H9 (cell line): ENCODE measurements around the gene CLDN16. TPM values are rescaled to one million over a fixed set of nuclear protein-coding genes. Genes with fewer than 3 reads are reported as not detected.

Experiments used
- DNase-seq: peaks from one replicate; pipeline ENCODE4 v3.0.0-alpha.2; 2017
- H2AFZ ChIP-seq: one replicate; pipeline ENCODE4 v1.6.1; 2013; ENCODE audit warnings: mild to moderate bottlenecking, low read length, control low read depth, moderate library complexity
- H2AK5ac ChIP-seq: 2 replicates; pipeline ENCODE4 v1.6.1; 2013; ENCODE audit warnings: low read length, control low read depth, mixed read lengths; ENCODE audit not compliant: insufficient read length
- H2BK120ac ChIP-seq: one replicate; pipeline ENCODE4 v1.6.1; 2013; ENCODE audit warnings: low read depth, mild to moderate bottlenecking, low read length, control low read depth, inconsistent platforms; ENCODE audit not compliant: poor library complexity, severe bottlenecking
- H2BK12ac ChIP-seq: 2 replicates; pipeline ENCODE4 v1.6.1; 2013; ENCODE audit warnings: low read length, control low read depth, mixed read lengths, low read depth; ENCODE audit not compliant: insufficient read length
- H2BK15ac ChIP-seq: 2 replicates; pipeline ENCODE4 v1.6.1; 2013; ENCODE audit warnings: low read depth, low read length, control low read depth
- H2BK20ac ChIP-seq: one replicate; pipeline ENCODE4 v1.6.1; 2013; ENCODE audit warnings: low read depth, mild to moderate bottlenecking, low read length, control low read depth, inconsistent platforms; ENCODE audit not compliant: poor library complexity, severe bottlenecking
- H2BK5ac ChIP-seq: 2 replicates; pipeline ENCODE4 v1.6.1; 2013; ENCODE audit warnings: low read length, control low read depth, mixed read lengths; ENCODE audit not compliant: insufficient read length
- H3K14ac ChIP-seq: 2 replicates; pipeline ENCODE4 v1.6.1; 2013; ENCODE audit warnings: low read length, control low read depth; ENCODE audit not compliant: insufficient read depth
- H3K18ac ChIP-seq: 2 replicates; pipeline ENCODE4 v1.6.1; 2013; ENCODE audit warnings: low read depth, mild to moderate bottlenecking, mixed read lengths, low read length, control low read depth; ENCODE audit not compliant: insufficient read length
- H3K23ac ChIP-seq: 2 replicates; pipeline ENCODE4 v1.6.1; 2013; ENCODE audit warnings: low read length, control low read depth, mixed read lengths, low read depth; ENCODE audit not compliant: insufficient read length
- H3K23me2 ChIP-seq: 2 replicates; pipeline ENCODE4 v1.6.1; 2013; ENCODE audit warnings: low read depth, mild to moderate bottlenecking, mixed read lengths, low read length, control low read depth; ENCODE audit not compliant: insufficient read length, poor library complexity, severe bottlenecking
- H3K27ac ChIP-seq: 2 replicates; pipeline ENCODE4 v1.5.1; 2013; ENCODE audit warnings: low read length, control low read depth, mixed read lengths, low read depth; ENCODE audit not compliant: insufficient read length
- H3K27me3 ChIP-seq: 2 replicates; pipeline ENCODE4 v1.6.1; 2013; ENCODE audit warnings: low read length, control low read depth, inconsistent platforms; ENCODE audit not compliant: insufficient read depth
- H3K4ac ChIP-seq: 2 replicates; pipeline ENCODE4 v1.6.1; 2013; ENCODE audit warnings: low read depth, mild to moderate bottlenecking, control low read depth, inconsistent platforms, low read length, moderate library complexity
- H3K4me1 ChIP-seq: 2 replicates; pipeline ENCODE4 v1.6.1; 2013; ENCODE audit warnings: low read length, control low read depth, inconsistent platforms; ENCODE audit not compliant: insufficient read depth
- H3K4me2 ChIP-seq: 2 replicates; pipeline ENCODE4 v1.6.1; 2013; ENCODE audit warnings: low read length, control low read depth, mixed read lengths; ENCODE audit not compliant: insufficient read length, insufficient read depth
- H3K56ac ChIP-seq: 2 replicates; pipeline ENCODE4 v1.6.1; 2013; ENCODE audit warnings: low read depth, mild to moderate bottlenecking, mixed read lengths, low read length, control low read depth; ENCODE audit not compliant: insufficient read length
- H3K79me1 ChIP-seq: 2 replicates; pipeline ENCODE4 v1.6.1; 2013; ENCODE audit warnings: low read depth, mild to moderate bottlenecking, moderate library complexity, low read length, control low read depth, inconsistent platforms; ENCODE audit not compliant: insufficient read depth, poor library complexity, severe bottlenecking
- H3K79me2 ChIP-seq: 2 replicates; pipeline ENCODE4 v1.6.1; 2013; ENCODE audit warnings: low read length, control low read depth, inconsistent platforms; ENCODE audit not compliant: insufficient read depth
- H3K9ac ChIP-seq: 2 replicates; pipeline ENCODE4 v1.6.1; 2013; ENCODE audit warnings: low read length, control low read depth, mixed read lengths; ENCODE audit not compliant: insufficient read length; ENCODE audit errors: extremely low read depth
- H3K9me3 ChIP-seq: one replicate; pipeline ENCODE4 v1.6.1; 2013; ENCODE audit warnings: low read depth, low read length, inconsistent platforms; ENCODE audit not compliant: control insufficient read depth
- H3T11ph ChIP-seq: one replicate; pipeline ENCODE4 v1.6.1; 2013; ENCODE audit warnings: mild to moderate bottlenecking, low read length, control low read depth, inconsistent platforms
- H4K20me1 ChIP-seq: one replicate; pipeline ENCODE4 v1.6.1; 2013; ENCODE audit not compliant: control insufficient read depth, insufficient read length, insufficient read depth
- H4K5ac ChIP-seq: 2 replicates; pipeline ENCODE4 v1.6.1; 2013; ENCODE audit warnings: low read depth, mild to moderate bottlenecking, mixed read lengths, low read length, control low read depth; ENCODE audit not compliant: insufficient read length
- H4K8ac ChIP-seq: replicated peaks from 2 replicates; pipeline ENCODE4 v1.6.1; 2013; ENCODE audit warnings: low read length, control low read depth, mixed read lengths, low read depth; ENCODE audit not compliant: insufficient read length
- H4K91ac ChIP-seq: 2 replicates; pipeline ENCODE4 v1.6.1; 2013; ENCODE audit warnings: low read depth, mild to moderate bottlenecking, moderate library complexity, mixed read lengths, low read length, control low read depth; ENCODE audit not compliant: insufficient read length
- H3K27ac Mint-ChIP-seq, 3 experiments: 2 replicates in 2 of 3; 3 replicates in 1 of 3; pipeline ENCODE4 v1.8.0; 2020 to 2021; ENCODE audit warnings: mixed read lengths in 3 of 3, mild to moderate bottlenecking in 1 of 3, moderate library complexity in 1 of 3
- H3K27me3 Mint-ChIP-seq: 2 replicates; pipeline ENCODE4 v1.8.0; 2021; ENCODE audit warnings: low read depth, mild to moderate bottlenecking, moderate library complexity, mixed read lengths
- H3K36me3 Mint-ChIP-seq, 3 experiments: 2 replicates in 2 of 3; 3 replicates in 1 of 3; pipeline ENCODE4 v1.8.0; 2020 to 2021; ENCODE audit warnings: low read depth in 3 of 3, mixed read lengths in 3 of 3; ENCODE audit not compliant: insufficient read depth in 1 of 3
- H3K4me1 Mint-ChIP-seq, 2 experiments: 2 replicates each; pipeline ENCODE4 v1.8.0; 2020; ENCODE audit warnings: mixed read lengths in 2 of 2
- H3K4me3 Mint-ChIP-seq, 2 experiments: 2 replicates in 1 of 2; 3 replicates in 1 of 2; pipeline ENCODE4 v1.8.0; 2020 to 2021; ENCODE audit warnings: mild to moderate bottlenecking in 2 of 2, mixed read lengths in 2 of 2, moderate library complexity in 1 of 2
- H3K9me3 Mint-ChIP-seq, 2 experiments: 2 replicates in 1 of 2; 3 replicates in 1 of 2; pipeline ENCODE4 v1.8.0; 2020; ENCODE audit warnings: mild to moderate bottlenecking in 2 of 2, mixed read lengths in 2 of 2, moderate library complexity in 1 of 2
- WGBS: extraction: QIAGEN DNeasy Blood & Tissue Kit; methylation state at CpG from one replicate; pipeline ENCODE4 v1.1.7; 2013; ENCODE audit warnings: missing lambda C conversion rate, low lambda C conversion rate, mixed read lengths; ENCODE audit not compliant: insufficient read length; ENCODE audit errors: extremely low coverage; 5-methylcytosine and 5-hydroxymethylcytosine counted together
- total RNA-seq: library from RNA; stranded (reverse); gene quantifications from 2 replicates; pipeline ENCODE4 v1.2.1, GENCODE V29; 2021
- TF ChIP-seq, protein P1 (sequence below): fragments of 200-600 bp; sonication (generic); conservative IDR thresholded peaks from 3 replicates; pipeline ENCODE4 v1.8.0; 2021; ENCODE audit warnings: antibody characterized with exemption, mild to moderate bottlenecking

The CLDN16 gene
- total RNA-seq, 1 experiment from 2014 or later = not detected

GRCh38 chr3:190414297-190414696 lies 26.3 kb downstream of the CLDN16 start:
- no peak for DNase-seq
- no peaks in the 10 kb centered on the region for H3K9me3 ChIP-seq
- H3K14ac ChIP-seq = no peak overlapping the region
- H3K23me2 ChIP-seq = peaks cover 3% of the 10 kb centered on the region
- no peak overlapping the region for H2BK120ac ChIP-seq
- H3K36me3 Mint-ChIP-seq = peaks cover 0 to 2% (median 0%) of the 10 kb centered on the region in 3 experiments; a peak in 1 of 7 replicates
- H3K27me3 ChIP-seq = no peaks in the 10 kb centered on the region
- H2AK5ac ChIP-seq = no peak overlapping the region
- no peak overlapping the region for H2BK15ac ChIP-seq
- no peak overlapping the region for H3K56ac ChIP-seq
- no peak overlapping the region for H3K27ac ChIP-seq
- no peak overlapping the region; a peak in 1 of 7 replicates for H3K27ac Mint-ChIP-seq
- H4K8ac ChIP-seq = no peak overlapping the region
- H3K18ac ChIP-seq = no peak overlapping the region
- H3K9ac ChIP-seq = no peak overlapping the region
- no peaks in the 10 kb centered on the region for H3K4me1 ChIP-seq
- H3K4me1 Mint-ChIP-seq = no peaks in the 10 kb centered on the region
- TF ChIP-seq, protein P1, sequence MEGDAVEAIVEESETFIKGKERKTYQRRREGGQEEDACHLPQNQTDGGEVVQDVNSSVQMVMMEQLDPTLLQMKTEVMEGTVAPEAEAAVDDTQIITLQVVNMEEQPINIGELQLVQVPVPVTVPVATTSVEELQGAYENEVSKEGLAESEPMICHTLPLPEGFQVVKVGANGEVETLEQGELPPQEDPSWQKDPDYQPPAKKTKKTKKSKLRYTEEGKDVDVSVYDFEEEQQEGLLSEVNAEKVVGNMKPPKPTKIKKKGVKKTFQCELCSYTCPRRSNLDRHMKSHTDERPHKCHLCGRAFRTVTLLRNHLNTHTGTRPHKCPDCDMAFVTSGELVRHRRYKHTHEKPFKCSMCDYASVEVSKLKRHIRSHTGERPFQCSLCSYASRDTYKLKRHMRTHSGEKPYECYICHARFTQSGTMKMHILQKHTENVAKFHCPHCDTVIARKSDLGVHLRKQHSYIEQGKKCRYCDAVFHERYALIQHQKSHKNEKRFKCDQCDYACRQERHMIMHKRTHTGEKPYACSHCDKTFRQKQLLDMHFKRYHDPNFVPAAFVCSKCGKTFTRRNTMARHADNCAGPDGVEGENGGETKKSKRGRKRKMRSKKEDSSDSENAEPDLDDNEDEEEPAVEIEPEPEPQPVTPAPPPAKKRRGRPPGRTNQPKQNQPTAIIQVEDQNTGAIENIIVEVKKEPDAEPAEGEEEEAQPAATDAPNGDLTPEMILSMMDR = no peak
- H3T11ph ChIP-seq = no peak overlapping the region
- H4K91ac ChIP-seq = no peak overlapping the region
- H3K4me2 ChIP-seq = no peak overlapping the region
- H2BK20ac ChIP-seq = no peak overlapping the region
- H3K23ac ChIP-seq = no peak overlapping the region
- H2AFZ ChIP-seq = no peak overlapping the region
- H2BK5ac ChIP-seq = no peak overlapping the region
- no peak overlapping the region for H4K5ac ChIP-seq
- no peaks in the 10 kb centered on the region for H3K79me1 ChIP-seq
- no peak overlapping the region for H3K4me3 Mint-ChIP-seq
- 0 out of 2 replicates have a peak, but pooled peaks cover 1% of the 10 kb centered on the region for H3K27me3 Mint-ChIP-seq
- no peak overlapping the region for H3K4ac ChIP-seq
- H2BK12ac ChIP-seq = no peak overlapping the region
- H3K79me2 ChIP-seq = no peaks in the 10 kb centered on the region
- WGBS = no CpG with 5 or more reads among the region's 3 CpGs
- no peaks in the 10 kb centered on the region for H4K20me1 ChIP-seq
- H3K9me3 Mint-ChIP-seq = peaks cover 0 to 11% of the 10 kb centered on the region in 2 experiments; a peak in 2 of 5 replicates
